CD14-positive monocyte (primary cell): ENCODE results near the gene ODF2. TPM values are rescaled to one million over a fixed set of nuclear protein-coding genes. Genes with fewer than 3 reads are reported as not detected.

Experiments
- DNase-seq, 3 donors: peaks; one replicate each; pipeline ENCODE4 v3.0.0-alpha.2; 2011 to 2022
- H2AFZ ChIP-seq: 2 replicates; pipeline ENCODE4 v1.6.0; 2012; ENCODE audit warnings: mild to moderate bottlenecking, low read depth, low read length, inconsistent platforms; ENCODE audit not compliant: insufficient read depth, poor library complexity, severe bottlenecking
- H3K27ac ChIP-seq, 2 donors: 1 replicate in 1 of 2; 2 replicates in 1 of 2; pipeline ENCODE4 v1.5.1; 2012 to 2013; ENCODE audit warnings: low read length in 2 of 2, control low read depth in 1 of 2, inconsistent platforms in 1 of 2, low read depth in 1 of 2, mild to moderate bottlenecking in 1 of 2
- H3K27me3 ChIP-seq, 2 donors: one replicate each; pipeline versions ENCODE4 v1.6.0 to v1.6.1; 2011 to 2013; ENCODE audit warnings: low read length in 2 of 2; ENCODE audit not compliant: control insufficient read depth in 2 of 2, insufficient read depth in 2 of 2
- H3K36me3 ChIP-seq, 2 donors: replicated peaks in 1 of 2; 1 replicate in 1 of 2; 2 replicates in 1 of 2; pipeline versions ENCODE4 v1.5.1 to v1.6.1; 2012 to 2013; ENCODE audit warnings: low read length in 2 of 2, control low read depth in 1 of 2, inconsistent platforms in 1 of 2, mild to moderate bottlenecking in 1 of 2; ENCODE audit not compliant: insufficient read depth in 2 of 2, control insufficient read depth in 1 of 2
- H3K4me1 ChIP-seq, 2 donors: 1 replicate in 1 of 2; 2 replicates in 1 of 2; pipeline versions ENCODE4 v1.5.1 to v1.6.1; 2012 to 2013; ENCODE audit warnings: low read length in 2 of 2, control low read depth in 1 of 2, inconsistent platforms in 1 of 2, mild to moderate bottlenecking in 1 of 2, moderate library complexity in 1 of 2; ENCODE audit not compliant: insufficient read depth in 2 of 2, control insufficient read depth in 1 of 2
- H3K4me2 ChIP-seq: replicated peaks from 2 replicates; pipeline ENCODE3; 2012; ENCODE audit warnings: low read length, moderate library complexity, mild to moderate bottlenecking; ENCODE audit not compliant: poor library complexity, severe bottlenecking; ENCODE audit errors: extremely low read depth
- H3K4me3 ChIP-seq, 3 experiments: fragments of 200-600 bp in 1 of 3; sonication (generic) in 1 of 3; replicated peaks in 1 of 3; 1 replicate in 2 of 3; 2 replicates in 1 of 3; pipeline ENCODE4 v1.5.1; 2011 to 2013; ENCODE audit warnings: low read length in 3 of 3, mild to moderate bottlenecking in 3 of 3, control low read depth in 2 of 3, low read depth in 2 of 3, inconsistent platforms in 1 of 3, moderate library complexity in 1 of 3
- H3K79me2 ChIP-seq: 2 replicates; pipeline ENCODE4 v1.6.0; 2012; ENCODE audit warnings: mild to moderate bottlenecking, control low read depth, inconsistent platforms, low read length, moderate library complexity; ENCODE audit not compliant: insufficient read depth
- H3K9ac ChIP-seq: 2 replicates; pipeline ENCODE4 v1.6.0; 2017; ENCODE audit warnings: low read length, mild to moderate bottlenecking; ENCODE audit not compliant: insufficient read depth, poor library complexity, severe bottlenecking
- H3K9me3 ChIP-seq, 2 donors: replicated peaks in 1 of 2; 1 replicate in 1 of 2; 2 replicates in 1 of 2; pipeline versions ENCODE4 v1.5.1 to v1.6.1; 2012 to 2013; ENCODE audit warnings: low read length in 2 of 2, control low read depth in 1 of 2; ENCODE audit not compliant: control insufficient read depth in 1 of 2, insufficient read depth in 1 of 2
- H4K20me1 ChIP-seq: 2 replicates; pipeline ENCODE4 v1.6.0; 2012; ENCODE audit warnings: mild to moderate bottlenecking, low read length, control low read depth, moderate library complexity; ENCODE audit not compliant: insufficient read depth
- H3K27ac Mint-ChIP-seq, 7 donors: one replicate each; pipeline ENCODE4 v1.8.0; 2020; ENCODE audit warnings: mild to moderate bottlenecking in 7 of 7, mixed read lengths in 7 of 7, moderate library complexity in 6 of 7, inconsistent platforms in 2 of 7
- H3K27me3 Mint-ChIP-seq, 3 donors: one replicate each; pipeline ENCODE4 v1.8.0; 2021 to 2022; ENCODE audit warnings: low read depth in 3 of 3, mild to moderate bottlenecking in 3 of 3, mixed read lengths in 3 of 3, moderate library complexity in 3 of 3, inconsistent platforms in 1 of 3
- H3K36me3 Mint-ChIP-seq, 2 donors: one replicate each; pipeline ENCODE4 v1.8.0; 2020; ENCODE audit warnings: mixed read lengths in 2 of 2, inconsistent platforms in 1 of 2, mild to moderate bottlenecking in 1 of 2
- H3K4me1 Mint-ChIP-seq: one replicate; pipeline ENCODE4 v1.8.0; 2020; ENCODE audit warnings: mild to moderate bottlenecking, mixed read lengths
- H3K4me3 Mint-ChIP-seq, 2 donors: one replicate each; pipeline ENCODE4 v1.8.0; 2020; ENCODE audit warnings: mild to moderate bottlenecking in 2 of 2, mixed read lengths in 2 of 2, moderate library complexity in 1 of 2
- H3K9me3 Mint-ChIP-seq, 7 donors: one replicate each; pipeline ENCODE4 v1.8.0; 2020 to 2022; ENCODE audit warnings: mixed read lengths in 7 of 7, mild to moderate bottlenecking in 6 of 7, moderate library complexity in 6 of 7, inconsistent platforms in 2 of 7
- CTCF ChIP-seq: fragments of 200-600 bp; IDR thresholded peaks from one replicate; pipeline ENCODE4 v1.8.0; 2022; ENCODE audit warnings: antibody characterized with exemption, mild to moderate bottlenecking
- WGBS: methylation state at CpG from one replicate; pipeline ENCODE4 v1.1.5; 2013; ENCODE audit warnings: missing lambda C conversion rate; ENCODE audit not compliant: insufficient coverage; 5-methylcytosine and 5-hydroxymethylcytosine counted together
- intact Hi-C, 2 donors: fragments of 100-400 bp; cut with micrococcal nuclease; formaldehyde crosslinking; loops; one replicate each; pipeline versions ENCODE4 v1.15.0 to v1.15.1; 2023
- polyA plus RNA-seq, 3 donors: library from polyadenylated mRNA; depleted of rRNA in 1 of 3; unstranded in 2 of 3; stranded (reverse) in 1 of 3; fragments of 300-500 nt in 2 of 3; fragments of >200 nt in 1 of 3; fragmentation: Illumina TruSeq in 2 of 3; gene quantifications; 1 replicate in 2 of 3; 2 replicates in 1 of 3; pipeline ENCODE4 v1.2.3, GENCODE V29; 2012 to 2021

The ODF2 gene
- polyA plus RNA-seq, 3 donors, result 7.9 to 24.1 (median 11.4) TPM

DNA sequence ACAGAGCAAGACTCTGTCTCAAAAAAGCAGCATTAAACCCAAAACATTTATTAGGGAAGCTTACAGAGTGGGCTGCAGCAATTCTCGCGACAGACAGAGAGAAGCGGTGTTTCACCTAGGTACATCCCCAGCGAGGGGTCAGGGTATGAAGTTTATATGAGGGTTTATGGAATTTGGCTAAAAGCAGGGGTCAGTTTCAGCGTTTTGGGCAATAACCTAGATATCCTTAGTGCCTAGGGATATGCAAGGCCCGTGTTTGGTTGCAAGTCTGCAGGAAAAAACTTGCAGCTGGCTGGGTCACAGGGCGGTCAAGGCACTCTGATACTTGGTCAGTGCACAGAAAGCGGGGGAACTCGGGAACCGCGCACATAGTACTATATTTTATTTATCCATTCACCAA lies 48.1 kb downstream of the ODF2 start:
- peaks cover 17 to 20% of the 10 kb centered on the region in 2 donors for H3K4me1 ChIP-seq
- H4K20me1 ChIP-seq, result peaks cover 16% of the 10 kb centered on the region
- no peaks in the 10 kb centered on the region for H3K27me3 ChIP-seq
- peak overlapping the region; percentile 90 for H2AFZ ChIP-seq
- H3K27ac ChIP-seq, result no peak overlapping the region
- peaks cover 37% of the 10 kb centered on the region for H3K79me2 ChIP-seq
- H3K36me3 ChIP-seq, result peaks cover 30 to 36% of the 10 kb centered on the region in 2 donors
- intact Hi-C loops, result loop anchor here in 1 of 2 donors (1.0 kb wide), 1 partner anchor 48 kb away; the partner anchor contains the start of gene ODF2
- peak overlapping the region; percentile 81 to 99 (median 94) for H3K4me3 ChIP-seq
- H3K9me3 Mint-ChIP-seq, result peaks cover 0 to 5% (median 0%) of the 10 kb centered on the region in 7 donors
- H3K9ac ChIP-seq, result peak overlapping the region; percentile 93
- peaks cover 28 to 40% of the 10 kb centered on the region in 2 donors for H3K36me3 Mint-ChIP-seq
- H3K27me3 Mint-ChIP-seq, result peaks cover 0 to 1% (median 0%) of the 10 kb centered on the region in 3 donors
- peak overlapping the region; percentile 68 to 100 for H3K4me3 Mint-ChIP-seq
- no peak for TF ChIP-seq CTCF
- no peak for DNase-seq
- WGBS, result 47% methylated on average over 7 of the region's 11 CpGs
- H3K9me3 ChIP-seq, result no peaks in the 10 kb centered on the region
- peaks cover 16% of the 10 kb centered on the region for H3K4me1 Mint-ChIP-seq
- H3K27ac Mint-ChIP-seq, result peak overlapping the region in 1 of 7 donors; percentile 68
- peak overlapping the region; percentile 74 for H3K4me2 ChIP-seq

GRCh38 chr9:128504485-128505413 lies 48.9 kb downstream of the ODF2 start, which contains the start of gene GLE1:
Gene GLE1, plus strand, starts transcription at chr9:128504719. Its CDS starts 87 bp downstream, at chr9:128504806.
- H3K27me3 Mint-ChIP-seq, result peaks cover 0 to 1% (median 0%) of the 10 kb centered on the region in 3 donors
- peak within 1 kb of the TSS; percentile 93 for H3K9ac ChIP-seq
- DNase-seq, result peak; percentile 89
- TF ChIP-seq CTCF, result no peak
- peaks cover 17 to 20% of the 10 kb centered on the region in 2 donors for H3K4me1 ChIP-seq
- peak within 1 kb of the TSS; percentile 74 for H3K4me2 ChIP-seq
- peak within 1 kb of the TSS; percentile 81 to 99 (median 94) for H3K4me3 ChIP-seq
- peak within 1 kb of the TSS; percentile 66 to 93 for H3K27ac ChIP-seq
- peaks cover 21% of the 10 kb centered on the region for H4K20me1 ChIP-seq
- H3K9me3 Mint-ChIP-seq, result peaks cover 0 to 3% (median 0%) of the 10 kb centered on the region in 7 donors
- H3K27ac Mint-ChIP-seq, result peak within 1 kb of the TSS; percentile 92 to 98 (median 97)
- no peaks in the 10 kb centered on the region for H3K27me3 ChIP-seq
- H3K9me3 ChIP-seq, result no peaks in the 10 kb centered on the region
- intact Hi-C loops, result loop anchor here in 1 of 2 donors (1.0 to 5.0 kb wide), 2 partner anchors 48 kb away; partner anchors contain the start of genes ODF2 and SPTAN1
- peaks cover 42% of the 10 kb centered on the region for H3K79me2 ChIP-seq
- peaks cover 26 to 40% of the 10 kb centered on the region in 2 donors for H3K36me3 Mint-ChIP-seq
- H3K4me1 Mint-ChIP-seq, result peaks cover 16% of the 10 kb centered on the region
- H2AFZ ChIP-seq, result peak within 1 kb of the TSS; percentile 90
- peaks cover 30 to 36% of the 10 kb centered on the region in 2 donors for H3K36me3 ChIP-seq
- peak within 1 kb of the TSS; percentile 98 to 100 for H3K4me3 Mint-ChIP-seq
- WGBS, result 0% methylated on average over 59 of the region's 64 CpGs
